HFF-Myc (cell line): ENCODE results near the gene PMS1.

Source experiments
- DNase-seq: peaks from one replicate; pipeline ENCODE4 v3.0.0-alpha.2; 2011; ENCODE audit warnings: low read depth; ENCODE audit errors: extremely low read depth
- H3K4me3 ChIP-seq: replicated peaks from 2 replicates; pipeline ENCODE4 v1.5.1; 2011; ENCODE audit warnings: low read depth, mild to moderate bottlenecking, control low read depth, low read length
- TF ChIP-seq, protein P1 (sequence below): IDR thresholded peaks from 2 replicates; pipeline ENCODE4 v1.5.1; 2012; ENCODE audit warnings: mild to moderate bottlenecking, low read depth, low read length, control low read depth; ENCODE audit errors: missing control alignments

PMS1 gene

DNA sequence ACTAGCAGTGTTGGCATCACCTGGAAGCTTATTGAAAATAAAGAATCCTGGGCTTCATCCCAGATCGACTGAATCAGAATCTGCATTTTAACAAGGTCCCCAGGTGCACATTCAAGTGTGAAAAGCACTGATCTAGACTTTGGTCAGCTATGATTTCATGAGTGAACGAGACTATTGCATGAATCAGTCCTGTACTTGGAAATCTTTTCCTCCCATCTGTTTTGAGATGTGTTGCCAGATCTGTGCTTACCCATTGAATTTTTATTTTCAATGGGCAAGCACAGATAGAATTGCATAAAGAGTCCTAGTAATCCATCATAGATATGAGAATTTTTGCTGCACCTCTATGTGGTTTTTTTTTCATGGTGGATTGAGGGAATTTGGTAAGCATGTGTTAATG lies 64.0 kb downstream of the PMS1 start:
- no peak for DNase-seq
- no peak overlapping the region for H3K4me3 ChIP-seq
- TF ChIP-seq, protein P1, sequence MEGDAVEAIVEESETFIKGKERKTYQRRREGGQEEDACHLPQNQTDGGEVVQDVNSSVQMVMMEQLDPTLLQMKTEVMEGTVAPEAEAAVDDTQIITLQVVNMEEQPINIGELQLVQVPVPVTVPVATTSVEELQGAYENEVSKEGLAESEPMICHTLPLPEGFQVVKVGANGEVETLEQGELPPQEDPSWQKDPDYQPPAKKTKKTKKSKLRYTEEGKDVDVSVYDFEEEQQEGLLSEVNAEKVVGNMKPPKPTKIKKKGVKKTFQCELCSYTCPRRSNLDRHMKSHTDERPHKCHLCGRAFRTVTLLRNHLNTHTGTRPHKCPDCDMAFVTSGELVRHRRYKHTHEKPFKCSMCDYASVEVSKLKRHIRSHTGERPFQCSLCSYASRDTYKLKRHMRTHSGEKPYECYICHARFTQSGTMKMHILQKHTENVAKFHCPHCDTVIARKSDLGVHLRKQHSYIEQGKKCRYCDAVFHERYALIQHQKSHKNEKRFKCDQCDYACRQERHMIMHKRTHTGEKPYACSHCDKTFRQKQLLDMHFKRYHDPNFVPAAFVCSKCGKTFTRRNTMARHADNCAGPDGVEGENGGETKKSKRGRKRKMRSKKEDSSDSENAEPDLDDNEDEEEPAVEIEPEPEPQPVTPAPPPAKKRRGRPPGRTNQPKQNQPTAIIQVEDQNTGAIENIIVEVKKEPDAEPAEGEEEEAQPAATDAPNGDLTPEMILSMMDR = no peak

- H3K4me3 ChIP-seq = no peak overlapping the region
- TF ChIP-seq, protein P1 = no peak
- DNase-seq = no peak
Observed at GRCh38 chr2:189849550-189849949, 65.3 kb downstream of the PMS1 start.

- DNase-seq = no peak
- H3K4me3 ChIP-seq = no peak overlapping the region
- TF ChIP-seq, protein P1 = no peak
Observed at GRCh38 chr2:189851174-189851826, 67.0 kb downstream of the PMS1 start.

- H3K4me3 ChIP-seq = no peak overlapping the region
- no peak for DNase-seq
- TF ChIP-seq, protein P1 = no peak
Observed at GRCh38 chr2:189854187-189854586, 69.9 kb downstream of the PMS1 start.

DNA sequence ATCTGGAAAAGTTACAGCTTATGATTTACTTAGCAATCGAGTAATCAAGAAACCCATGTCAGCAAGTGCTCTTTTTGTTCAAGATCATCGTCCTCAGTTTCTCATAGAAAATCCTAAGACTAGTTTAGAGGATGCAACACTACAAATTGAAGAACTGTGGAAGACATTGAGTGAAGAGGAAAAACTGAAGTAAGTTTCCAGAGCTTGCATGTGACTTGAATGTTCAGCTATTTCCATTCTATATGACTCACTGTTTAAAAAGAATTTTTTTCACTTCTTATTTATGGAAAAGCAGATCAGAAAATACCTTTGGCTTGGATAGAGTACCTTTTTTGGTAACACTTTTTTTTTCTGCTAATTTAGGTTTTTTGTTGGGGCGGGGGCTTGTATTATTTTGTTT lies 70.7 kb downstream of the PMS1 start:
- TF ChIP-seq, protein P1 = no peak
- no peak overlapping the region for H3K4me3 ChIP-seq
- DNase-seq = no peak

- DNase-seq = no peak
- no peak overlapping the region for H3K4me3 ChIP-seq
- TF ChIP-seq, protein P1 = no peak
Observed at GRCh38 chr2:189858291-189858690, 74.0 kb downstream of the PMS1 start.

GRCh38 chr2:189860161-189860560 lies 75.9 kb downstream of the PMS1 start:
- no peak for DNase-seq
- H3K4me3 ChIP-seq = no peak overlapping the region
- TF ChIP-seq, protein P1 = no peak
